Myocyte (in vitro differentiated cells): ENCODE measurements around the gene RBM14. TPM values are rescaled to one million over a fixed set of nuclear protein-coding genes. Genes with fewer than 3 reads are reported as not detected.
"Not testable (repeated sequence)": the region's sequence is repeated elsewhere in the genome, so short reads cannot be mapped to it uniquely, and the experiment has no call there.

Experiments
- DNase-seq: peaks from one replicate; pipeline ENCODE4 v3.0.0-alpha.2; 2012; ENCODE audit warnings: low read depth
- total RNA-seq: library from RNA; depleted of rRNA; stranded (reverse); fragments of >200 nt; gene quantifications from 2 replicates; pipeline ENCODE4 v1.2.3, GENCODE V29; 2014

The RBM14 gene
- total RNA-seq, 1 donor from 2014 or later = 35.8 TPM

DNA sequence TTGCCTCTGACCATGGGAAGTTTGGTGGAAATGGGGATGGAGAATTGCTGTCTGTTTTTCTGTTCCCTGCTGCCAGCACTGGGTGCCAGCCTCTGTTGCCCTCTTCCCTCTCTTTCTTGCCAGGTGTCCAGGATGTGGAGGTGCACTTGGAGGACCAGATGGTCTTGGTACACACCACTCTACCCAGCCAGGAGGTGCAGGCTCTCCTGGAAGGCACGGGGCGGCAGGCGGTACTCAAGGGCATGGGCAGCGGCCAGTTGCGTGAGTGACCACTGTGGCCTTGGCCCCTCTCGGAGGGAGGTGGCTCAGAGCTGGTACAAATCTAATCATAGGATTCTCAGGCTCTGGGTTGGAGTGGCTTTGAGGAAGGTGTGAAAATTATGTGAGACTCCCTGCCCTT, 17.4 kb upstream of the RBM14 start:
- DNase-seq = no peak

DNA sequence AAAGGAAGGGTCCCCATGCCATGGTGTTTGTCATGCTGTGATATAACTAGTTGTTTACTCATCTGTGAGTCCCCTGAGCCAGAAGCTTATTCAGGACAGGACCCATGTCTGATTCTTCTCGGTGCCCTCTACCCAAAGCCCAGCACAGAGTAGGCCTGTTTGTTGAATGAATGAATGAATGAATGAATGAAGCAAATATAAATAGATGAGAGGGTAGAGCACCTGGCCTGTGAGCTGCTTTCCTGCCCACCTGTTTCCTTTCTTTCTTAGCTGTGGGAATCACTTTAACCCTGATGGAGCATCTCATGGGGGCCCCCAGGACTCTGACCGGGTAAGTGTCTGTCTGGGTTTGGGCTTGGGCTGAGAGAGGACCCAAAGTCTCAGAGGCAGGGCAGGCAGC, 16.2 kb upstream of the RBM14 start:
- no peak for DNase-seq

DNA sequence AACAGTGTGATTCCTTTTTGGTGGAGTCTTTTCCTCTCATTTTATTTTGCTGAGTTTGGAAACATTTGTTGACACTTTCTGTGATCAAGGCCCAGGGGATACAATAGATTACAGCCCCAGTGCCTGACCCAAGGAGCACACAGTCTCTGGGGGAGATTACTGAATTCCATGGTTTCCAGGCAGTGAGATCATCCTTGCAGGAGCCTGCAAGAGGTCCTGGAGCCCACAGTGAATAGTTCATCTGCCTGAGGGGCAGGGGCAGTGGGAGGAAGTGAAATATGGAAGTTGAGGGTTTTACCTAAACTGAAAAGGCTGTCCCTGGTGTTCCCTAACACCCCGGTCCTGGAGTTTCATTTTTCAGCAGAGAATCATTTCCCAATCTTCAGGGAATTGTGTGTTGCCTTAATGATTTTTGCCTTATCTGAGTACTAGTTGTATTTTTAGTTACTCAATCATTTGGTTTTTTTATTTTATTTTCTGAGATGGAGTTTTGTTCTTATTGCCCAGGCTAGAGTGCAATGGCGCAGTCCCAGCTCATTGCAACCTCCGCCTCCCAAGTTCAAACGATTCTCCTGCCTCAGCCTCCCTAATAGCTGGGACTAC, 15.7 kb upstream of the RBM14 start:
- no peak for DNase-seq

- DNase-seq = no peak
Observed at GRCh38 chr11:66603072-66603471, 13.4 kb upstream of the RBM14 start.

- no peak for DNase-seq
Observed at GRCh38 chr11:66604155-66604554, 12.3 kb upstream of the RBM14 start.

DNA sequence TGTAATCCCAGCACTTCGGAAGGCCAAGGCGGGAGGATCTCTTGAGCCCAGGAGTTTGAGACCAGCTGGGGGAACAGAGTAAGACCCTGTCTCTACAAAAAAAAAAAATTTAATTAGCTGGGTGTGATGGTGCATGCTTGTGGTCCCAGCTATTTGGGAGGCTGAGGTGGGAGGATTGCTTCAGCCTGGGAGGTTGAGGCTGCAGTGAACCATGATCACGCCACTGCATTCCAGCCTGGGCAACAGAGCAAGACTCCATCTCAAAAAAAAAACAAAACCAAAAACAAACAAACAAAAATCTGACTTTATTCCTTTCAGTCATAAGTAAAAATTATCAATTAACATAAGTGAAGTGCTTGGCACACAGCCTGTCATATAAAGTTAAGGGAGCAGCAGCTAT, 9.8 kb upstream of the RBM14 start:
- DNase-seq = not testable (repeated sequence)

DNA sequence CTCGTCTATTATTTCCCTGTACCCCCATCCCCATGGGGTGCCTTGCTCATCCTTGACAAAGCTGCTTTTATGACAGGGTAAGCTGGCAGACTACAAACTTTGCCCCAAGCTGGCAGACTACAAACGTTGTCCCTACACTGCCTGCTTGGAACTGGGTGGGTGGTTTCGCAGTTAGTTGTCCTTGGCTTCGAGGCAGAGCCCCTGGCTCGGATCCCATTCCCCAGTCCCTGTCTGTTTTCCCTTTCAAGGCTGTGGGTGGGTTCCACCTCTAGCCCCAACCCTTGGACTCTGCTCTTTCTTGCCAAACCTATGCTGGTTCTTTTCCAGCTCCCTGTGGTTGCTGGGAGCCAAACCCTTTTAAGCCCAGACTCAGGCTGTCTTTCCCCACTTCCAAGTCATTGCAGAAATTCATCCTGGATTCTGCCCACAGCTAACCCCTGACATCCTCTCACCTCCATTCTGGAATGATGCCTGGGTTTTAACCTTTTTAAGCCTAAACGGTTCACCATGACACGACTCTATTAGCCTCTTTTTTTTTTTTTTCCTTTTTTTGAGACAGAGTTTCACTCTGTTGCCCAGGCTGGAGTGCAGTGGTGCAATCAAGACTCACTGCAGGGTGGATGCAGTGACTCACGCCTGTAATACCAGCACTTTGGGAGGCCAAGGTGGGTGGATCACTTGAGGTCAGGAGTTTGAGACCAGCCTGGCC, 9.2 kb upstream of the RBM14 start:
- peak; percentile 45 for DNase-seq

GRCh38 chr11:66609721-66610617, 6.5 kb upstream of the RBM14 start:
- DNase-seq = no peak

GRCh38 chr11:66612458-66612857, 4.0 kb upstream of the RBM14 start:
- DNase-seq = no peak

GRCh38 chr11:66614073-66614472, 2.4 kb upstream of the RBM14 start:
- DNase-seq = no peak

GRCh38 chr11:66617155-66617834, 865 bp downstream of the RBM14 start:
- no peak for DNase-seq

GRCh38 chr11:66619080-66619554, 2.7 kb downstream of the RBM14 start:
- peak; percentile 38 for DNase-seq

DNA sequence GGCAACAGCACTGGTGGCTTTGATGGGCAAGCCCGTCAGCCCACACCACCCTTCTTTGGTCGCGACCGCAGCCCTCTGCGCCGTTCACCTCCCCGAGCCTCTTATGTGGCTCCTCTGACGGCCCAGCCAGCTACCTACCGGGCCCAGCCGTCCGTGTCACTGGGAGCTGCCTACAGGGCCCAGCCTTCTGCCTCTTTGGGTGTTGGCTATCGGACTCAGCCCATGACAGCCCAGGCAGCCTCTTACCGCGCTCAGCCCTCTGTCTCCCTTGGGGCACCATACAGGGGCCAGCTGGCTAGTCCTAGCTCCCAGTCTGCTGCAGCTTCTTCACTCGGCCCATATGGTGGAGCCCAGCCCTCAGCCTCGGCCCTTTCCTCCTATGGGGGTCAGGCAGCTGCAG, 8.0 kb downstream of the RBM14 start:
- no peak for DNase-seq

DNA sequence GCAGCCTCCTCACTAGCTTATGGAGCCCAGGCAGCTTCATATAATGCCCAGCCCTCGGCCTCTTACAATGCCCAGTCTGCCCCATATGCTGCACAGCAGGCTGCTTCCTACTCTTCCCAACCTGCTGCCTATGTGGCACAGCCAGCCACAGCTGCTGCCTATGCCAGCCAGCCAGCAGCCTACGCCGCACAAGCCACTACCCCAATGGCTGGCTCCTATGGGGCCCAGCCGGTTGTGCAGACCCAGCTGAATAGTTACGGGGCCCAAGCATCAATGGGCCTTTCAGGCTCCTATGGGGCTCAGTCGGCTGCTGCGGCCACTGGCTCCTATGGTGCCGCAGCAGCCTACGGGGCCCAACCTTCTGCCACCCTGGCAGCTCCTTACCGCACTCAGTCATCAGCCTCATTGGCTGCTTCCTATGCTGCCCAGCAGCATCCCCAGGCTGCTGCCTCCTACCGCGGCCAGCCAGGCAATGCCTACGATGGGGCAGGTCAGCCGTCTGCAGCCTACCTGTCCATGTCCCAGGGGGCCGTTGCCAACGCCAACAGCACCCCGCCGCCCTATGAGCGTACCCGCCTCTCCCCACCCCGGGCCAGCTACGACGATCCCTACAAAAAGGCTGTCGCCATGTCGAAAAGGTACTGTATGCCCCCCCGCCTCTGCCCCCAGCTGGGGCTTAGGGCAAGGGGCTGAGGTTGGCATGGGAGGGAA, 8.8 kb downstream of the RBM14 start:
- DNase-seq = no peak

GRCh38 chr11:66625752-66626149, 9.3 kb downstream of the RBM14 start:
- DNase-seq = no peak

- DNase-seq = no peak
Observed at GRCh38 chr11:66626382-66626781, 10.0 kb downstream of the RBM14 start.

GRCh38 chr11:66626926-66627325, 10.5 kb downstream of the RBM14 start:
- DNase-seq = no peak

- no peak for DNase-seq
Observed at GRCh38 chr11:66628061-66628603, 11.7 kb downstream of the RBM14 start.

GRCh38 chr11:66629356-66629755, 12.9 kb downstream of the RBM14 start:
- DNase-seq = no peak

- no peak for DNase-seq
Observed at GRCh38 chr11:66631883-66632282, 15.5 kb downstream of the RBM14 start.

- DNase-seq = no peak
Observed at GRCh38 chr11:66632952-66633351, 16.5 kb downstream of the RBM14 start.
